HEK293 (cell line): ENCODE results near the gene SLU7.

Experiments
- CTCF ChIP-seq: fragments of 450-650 bp; formaldehyde crosslinking; IDR thresholded peaks from 2 replicates; pipeline ENCODE4 v1.5.1; 2016; ENCODE audit warnings: missing biosample characterization, missing genetic modification characterization
- GFI1B ChIP-seq: fragments of 450-650 bp; formaldehyde crosslinking; IDR thresholded peaks from 2 replicates; pipeline ENCODE4 v1.5.1; 2016; ENCODE audit warnings: missing biosample characterization, missing genetic modification characterization
- IKZF3 ChIP-seq: fragments of 450-650 bp; IDR thresholded peaks from 2 replicates; pipeline ENCODE4 v1.5.0; 2018; ENCODE audit warnings: missing biosample characterization, mild to moderate bottlenecking, missing genetic modification characterization, moderate library complexity
- INSM2 ChIP-seq: fragments of 450-650 bp; formaldehyde crosslinking; IDR thresholded peaks from 2 replicates; pipeline ENCODE4 v1.5.1; 2016; ENCODE audit warnings: missing biosample characterization, missing genetic modification characterization
- KLF1 ChIP-seq: fragments of 450-650 bp; formaldehyde crosslinking; IDR thresholded peaks from 2 replicates; pipeline ENCODE4 v1.5.1; 2016; ENCODE audit warnings: missing biosample characterization, missing genetic modification characterization
- KLF17 ChIP-seq: fragments of 450-650 bp; formaldehyde crosslinking; IDR thresholded peaks from 2 replicates; pipeline ENCODE4 v1.5.1; 2016; ENCODE audit warnings: missing biosample characterization, missing genetic modification characterization
- MZF1 ChIP-seq: fragments of 450-650 bp; formaldehyde crosslinking; IDR thresholded peaks from 2 replicates; pipeline ENCODE4 v1.5.1; 2017; ENCODE audit warnings: missing biosample characterization, missing genetic modification characterization, borderline replicate concordance
- PRDM1 ChIP-seq: fragments of 450-650 bp; formaldehyde crosslinking; IDR thresholded peaks from 2 replicates; pipeline ENCODE4; 2016; ENCODE audit warnings: missing biosample characterization, missing genetic modification characterization
- SP3 ChIP-seq: fragments of 450-650 bp; formaldehyde crosslinking; IDR thresholded peaks from 2 replicates; pipeline ENCODE4 v1.5.1; 2016; ENCODE audit warnings: missing biosample characterization, missing genetic modification characterization
- TRIM28 ChIP-seq: IDR thresholded peaks from 2 replicates; pipeline ENCODE4 v1.6.1; 2011; ENCODE audit warnings: low read length, control low read depth, borderline replicate concordance
- WT1 ChIP-seq: fragments of 450-650 bp; formaldehyde crosslinking; IDR thresholded peaks from 2 replicates; pipeline ENCODE4 v1.5.1; 2016; ENCODE audit warnings: missing biosample characterization, missing genetic modification characterization
- ZBTB1 ChIP-seq: fragments of 450-650 bp; formaldehyde crosslinking; IDR thresholded peaks from 2 replicates; pipeline ENCODE4 v1.5.1; 2016; ENCODE audit warnings: missing biosample characterization, missing genetic modification characterization
- ZFHX2 ChIP-seq: fragments of 450-650 bp; formaldehyde crosslinking; conservative IDR thresholded peaks from 2 replicates; pipeline ENCODE4 v1.5.1; 2016; ENCODE audit warnings: missing biosample characterization, missing genetic modification characterization
- ZNF10 ChIP-seq: fragments of 450-650 bp; formaldehyde crosslinking; IDR thresholded peaks from 2 replicates; pipeline ENCODE4 v1.5.1; 2017; ENCODE audit warnings: missing biosample characterization, missing genetic modification characterization
- ZNF112 ChIP-seq: fragments of 450-650 bp; formaldehyde crosslinking; IDR thresholded peaks from 2 replicates; pipeline ENCODE4 v1.5.0; 2017; ENCODE audit warnings: missing biosample characterization, missing genetic modification characterization
- ZNF174 ChIP-seq: fragments of 450-650 bp; formaldehyde crosslinking; IDR thresholded peaks from 2 replicates; pipeline ENCODE4 v1.5.0; 2017; ENCODE audit warnings: missing biosample characterization, mild to moderate bottlenecking, missing genetic modification characterization
- ZNF175 ChIP-seq: fragments of 450-650 bp; formaldehyde crosslinking; IDR thresholded peaks from 2 replicates; pipeline ENCODE4 v1.5.1; 2016; ENCODE audit warnings: missing biosample characterization, missing genetic modification characterization
- ZNF280C ChIP-seq: fragments of 450-650 bp; formaldehyde crosslinking; IDR thresholded peaks from 2 replicates; pipeline ENCODE4 v1.5.1; 2016; ENCODE audit warnings: missing biosample characterization, missing genetic modification characterization
- ZNF335 ChIP-seq: fragments of 450-650 bp; formaldehyde crosslinking; conservative IDR thresholded peaks from 2 replicates; pipeline ENCODE4 v1.5.1; 2016; ENCODE audit warnings: missing biosample characterization, missing genetic modification characterization
- ZNF350 ChIP-seq: fragments of 450-650 bp; formaldehyde crosslinking; IDR thresholded peaks from 2 replicates; pipeline ENCODE4 v1.5.0; 2017; ENCODE audit warnings: missing biosample characterization, mild to moderate bottlenecking, missing genetic modification characterization
- ZNF654 ChIP-seq: fragments of 450-650 bp; formaldehyde crosslinking; IDR thresholded peaks from 2 replicates; pipeline ENCODE4 v1.5.1; 2016; ENCODE audit warnings: low read depth, missing biosample characterization, missing genetic modification characterization
- ZNF76 ChIP-seq: fragments of 450-650 bp; formaldehyde crosslinking; IDR thresholded peaks from 2 replicates; pipeline ENCODE4; 2016; ENCODE audit warnings: low read depth, missing biosample characterization, missing genetic modification characterization, borderline replicate concordance
- ZNF785 ChIP-seq: fragments of 450-650 bp; formaldehyde crosslinking; IDR thresholded peaks from 2 replicates; pipeline ENCODE4 v1.5.1; 2016; ENCODE audit warnings: missing biosample characterization, missing genetic modification characterization
- ZXDB ChIP-seq: fragments of 450-650 bp; formaldehyde crosslinking; IDR thresholded peaks from 2 replicates; pipeline ENCODE4 v1.5.1; 2016; ENCODE audit warnings: missing biosample characterization, missing genetic modification characterization
- TF ChIP-seq, protein P1 (sequence below): sonication (generic); formaldehyde crosslinking; IDR thresholded peaks from 2 replicates; pipeline ENCODE4 v1.8.1; 2022; ENCODE audit warnings: mild to moderate bottlenecking, moderate library complexity, missing genetic modification reagents
- TF ChIP-seq, protein P2 (sequence below): fragments of 450-650 bp; formaldehyde crosslinking; IDR thresholded peaks from 2 replicates; pipeline ENCODE4 v1.5.1; 2016; ENCODE audit warnings: missing biosample characterization, missing genetic modification characterization
- TF ChIP-seq, protein P3 (sequence below): fragments of 450-650 bp; formaldehyde crosslinking; IDR thresholded peaks from 2 replicates; pipeline ENCODE4 v1.5.1; 2016; ENCODE audit warnings: missing biosample characterization, missing genetic modification characterization, borderline replicate concordance
- TF ChIP-seq, protein P4 (sequence below): fragments of 450-650 bp; formaldehyde crosslinking; IDR thresholded peaks from 2 replicates; pipeline ENCODE4 v1.5.1; 2016; ENCODE audit warnings: missing biosample characterization, missing genetic modification characterization

Gene SLU7

GRCh38 chr5:160439205-160439600, 20.3 kb upstream of the SLU7 start (continued):
- no peak for TF ChIP-seq ZBTB1 (tag by site-specific recombination)
- no peak for TF ChIP-seq ZNF280C (tag by site-specific recombination)
- TF ChIP-seq, protein P1, sequence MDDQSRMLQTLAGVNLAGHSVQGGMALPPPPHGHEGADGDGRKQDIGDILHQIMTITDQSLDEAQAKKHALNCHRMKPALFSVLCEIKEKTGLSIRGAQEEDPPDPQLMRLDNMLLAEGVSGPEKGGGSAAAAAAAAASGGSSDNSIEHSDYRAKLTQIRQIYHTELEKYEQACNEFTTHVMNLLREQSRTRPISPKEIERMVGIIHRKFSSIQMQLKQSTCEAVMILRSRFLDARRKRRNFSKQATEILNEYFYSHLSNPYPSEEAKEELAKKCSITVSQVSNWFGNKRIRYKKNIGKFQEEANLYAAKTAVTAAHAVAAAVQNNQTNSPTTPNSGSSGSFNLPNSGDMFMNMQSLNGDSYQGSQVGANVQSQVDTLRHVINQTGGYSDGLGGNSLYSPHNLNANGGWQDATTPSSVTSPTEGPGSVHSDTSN (CRISPR knock-in tag), result 0 out of 2 replicates have a peak, but pooled peaks have one; percentile 5
- TF ChIP-seq MZF1 (tag by site-specific recombination), result peak; percentile 90
- no peak for TF ChIP-seq ZNF174 (tag by site-specific recombination)
- peak; percentile 34 for TF ChIP-seq CTCF (tag by site-specific recombination)
- no peak for TF ChIP-seq ZFHX2 (tag by site-specific recombination)
- TF ChIP-seq, protein P2, sequence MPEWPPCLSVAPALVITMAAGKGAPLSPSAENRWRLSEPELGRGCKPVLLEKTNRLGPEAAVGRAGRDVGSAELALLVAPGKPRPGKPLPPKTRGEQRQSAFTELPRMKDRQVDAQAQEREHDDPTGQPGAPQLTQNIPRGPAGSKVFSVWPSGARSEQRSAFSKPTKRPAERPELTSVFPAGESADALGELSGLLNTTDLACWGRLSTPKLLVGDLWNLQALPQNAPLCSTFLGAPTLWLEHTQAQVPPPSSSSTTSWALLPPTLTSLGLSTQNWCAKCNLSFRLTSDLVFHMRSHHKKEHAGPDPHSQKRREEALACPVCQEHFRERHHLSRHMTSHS, result no peak
- no peak for TF ChIP-seq ZXDB
- TF ChIP-seq INSM2 (tag by site-specific recombination), result no peak
- TF ChIP-seq ZNF350 (tag by site-specific recombination), result no peak
- peak; percentile 42 for TF ChIP-seq ZNF335 (tag by site-specific recombination)
- no peak for TF ChIP-seq KLF17 (tag by site-specific recombination)
- no peak for TF ChIP-seq SP3
- TF ChIP-seq, protein P3, sequence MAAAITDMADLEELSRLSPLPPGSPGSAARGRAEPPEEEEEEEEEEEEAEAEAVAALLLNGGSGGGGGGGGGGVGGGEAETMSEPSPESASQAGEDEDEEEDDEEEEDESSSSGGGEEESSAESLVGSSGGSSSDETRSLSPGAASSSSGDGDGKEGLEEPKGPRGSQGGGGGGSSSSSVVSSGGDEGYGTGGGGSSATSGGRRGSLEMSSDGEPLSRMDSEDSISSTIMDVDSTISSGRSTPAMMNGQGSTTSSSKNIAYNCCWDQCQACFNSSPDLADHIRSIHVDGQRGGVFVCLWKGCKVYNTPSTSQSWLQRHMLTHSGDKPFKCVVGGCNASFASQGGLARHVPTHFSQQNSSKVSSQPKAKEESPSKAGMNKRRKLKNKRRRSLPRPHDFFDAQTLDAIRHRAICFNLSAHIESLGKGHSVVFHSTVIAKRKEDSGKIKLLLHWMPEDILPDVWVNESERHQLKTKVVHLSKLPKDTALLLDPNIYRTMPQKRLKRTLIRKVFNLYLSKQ (tag by site-specific recombination), result no peak
- no peak for TF ChIP-seq IKZF3 (tag by site-specific recombination)
- no peak for TF ChIP-seq ZNF785 (tag by site-specific recombination)
- no peak for TF ChIP-seq GFI1B
- no peak for TF ChIP-seq ZNF175 (tag by site-specific recombination)
- no peak for TF ChIP-seq ZNF76 (tag by site-specific recombination)
- TF ChIP-seq ZNF112 (tag by site-specific recombination), result no peak
- peak; percentile 63; the same call in 1 of the 2 replicates for TF ChIP-seq ZNF10 (tag by site-specific recombination)
- no peak for TF ChIP-seq WT1 (tag by site-specific recombination)
- TF ChIP-seq, protein P4, sequence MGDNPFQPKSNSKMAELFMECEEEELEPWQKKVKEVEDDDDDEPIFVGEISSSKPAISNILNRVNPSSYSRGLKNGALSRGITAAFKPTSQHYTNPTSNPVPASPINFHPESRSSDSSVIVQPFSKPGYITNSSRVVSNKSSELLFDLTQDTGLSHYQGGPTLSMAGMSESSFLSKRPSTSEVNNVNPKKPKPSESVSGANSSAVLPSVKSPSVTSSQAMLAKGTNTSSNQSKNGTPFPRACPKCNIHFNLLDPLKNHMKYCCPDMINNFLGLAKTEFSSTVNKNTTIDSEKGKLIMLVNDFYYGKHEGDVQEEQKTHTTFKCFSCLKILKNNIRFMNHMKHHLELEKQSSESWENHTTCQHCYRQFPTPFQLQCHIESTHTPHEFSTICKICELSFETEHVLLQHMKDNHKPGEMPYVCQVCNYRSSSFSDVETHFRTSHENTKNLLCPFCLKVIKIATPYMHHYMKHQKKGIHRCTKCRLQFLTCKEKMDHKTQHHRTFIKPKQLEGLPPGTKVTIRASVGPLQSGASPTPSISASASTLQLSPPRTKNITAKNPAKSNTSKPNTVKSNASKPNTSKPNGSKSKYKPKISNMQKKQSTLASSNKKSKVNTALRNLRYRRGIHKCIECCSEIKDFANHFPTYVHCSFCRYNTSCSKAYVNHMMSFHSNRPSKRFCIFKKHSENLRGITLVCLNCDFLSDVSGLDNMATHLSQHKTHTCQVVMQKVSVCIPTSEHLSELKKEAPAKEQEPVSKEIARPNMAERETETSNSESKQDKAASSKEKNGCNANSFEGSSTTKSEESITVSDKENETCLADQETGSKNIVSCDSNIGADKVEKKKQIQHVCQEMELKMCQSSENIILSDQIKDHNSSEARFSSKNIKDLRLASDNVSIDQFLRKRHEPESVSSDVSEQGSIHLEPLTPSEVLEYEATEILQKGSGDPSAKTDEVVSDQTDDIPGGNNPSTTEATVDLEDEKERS (tag by site-specific recombination), result no peak
- no peak for TF ChIP-seq TRIM28
- TF ChIP-seq KLF1 (tag by site-specific recombination), result no peak
- TF ChIP-seq PRDM1 (tag by site-specific recombination), result 0 out of 2 replicates have a peak, but pooled peaks have one; percentile 28
- peak; percentile 41 for TF ChIP-seq ZNF654 (tag by site-specific recombination)
